Endothelial cell of umbilical vein (primary cell): ENCODE measurements around the gene FNDC5. TPM values are rescaled to one million over a fixed set of nuclear protein-coding genes. Genes with fewer than 3 reads are reported as not detected.

Experiments used
- BruUV-seq: library from RNA; stranded (reverse); fragments of 400-500 nt; replicated peaks from 2 replicates; lab custom pipeline; 2021; lab: Mats Ljungman, UMichigan
- CTCF ChIA-PET: fragments of 300-600, 350-600 bp; sonication (Branson Sonifier 250); formaldehyde crosslinking; loops from one replicate; lab custom pipeline; 2021; ENCODE audit warnings: antibody characterized with exemption, inconsistent platforms; lab: Charles Lee
- POLR2A ChIA-PET: fragments of 300-600, 350-600 bp; sonication (Branson Sonifier 250); formaldehyde crosslinking; loops from one replicate; lab custom pipeline; 2021; ENCODE audit warnings: antibody characterized with exemption, inconsistent platforms; lab: Charles Lee
- DNase-seq: peaks from one replicate; pipeline ENCODE4 v3.0.0-alpha.2; 2011; ENCODE audit warnings: low read depth, low spot score
- FAIRE-seq: peaks from 2 replicates; lab custom pipeline; 2011; peaks lifted over from hg19 to GRCh38; lab: Jason Lieb, UNC
- H2AFZ ChIP-seq: 2 replicates; pipeline ENCODE4 v1.6.0; 2012; ENCODE audit warnings: low read depth, low read length, control low read depth, inconsistent platforms
- H3K27ac ChIP-seq: 2 replicates; pipeline ENCODE4 v1.5.1; 2011; ENCODE audit warnings: low read depth, mild to moderate bottlenecking, control low read depth, low read length, moderate library complexity; ENCODE audit not compliant: insufficient read depth
- H3K27me3 ChIP-seq, 2 experiments: 2 replicates each; pipeline versions ENCODE4 v1.6.0 to v1.6.1; 2011; ENCODE audit warnings: low read length in 2 of 2, mixed read lengths in 1 of 2; ENCODE audit not compliant: control insufficient read depth in 2 of 2, insufficient read depth in 2 of 2
- H3K36me3 ChIP-seq, 2 experiments: 2 replicates in 1 of 2; 3 replicates in 1 of 2; pipeline ENCODE4 v1.5.1; 2011; ENCODE audit warnings: low read length in 2 of 2, mild to moderate bottlenecking in 1 of 2, moderate library complexity in 1 of 2; ENCODE audit not compliant: control insufficient read depth in 2 of 2, insufficient read depth in 2 of 2; ENCODE audit errors: extremely low read depth in 1 of 2
- H3K4me1 ChIP-seq: 3 replicates; pipeline ENCODE4 v1.5.1; 2011; ENCODE audit warnings: mild to moderate bottlenecking, low read length; ENCODE audit not compliant: control insufficient read depth, insufficient read depth; ENCODE audit errors: extremely low read depth
- H3K4me2 ChIP-seq: 2 replicates; pipeline ENCODE4 v1.6.1; 2011; ENCODE audit warnings: low read length, control low read depth, mixed read lengths; ENCODE audit not compliant: insufficient read depth
- H3K4me3 ChIP-seq, 3 experiments: fragments of 200-600 bp in 1 of 3; sonication (generic), shearing (Covaris generic) in 1 of 3; replicated peaks in 1 of 3; 2 replicates each; pipeline ENCODE4 v1.5.1; 2011 to 2016; ENCODE audit warnings: control low read depth in 3 of 3, low read length in 3 of 3, mild to moderate bottlenecking in 2 of 3, inconsistent platforms in 1 of 3, low read depth in 1 of 3, moderate library complexity in 1 of 3; ENCODE audit not compliant: insufficient read depth in 1 of 3
- H3K79me2 ChIP-seq: 2 replicates; pipeline ENCODE4 v1.6.0; 2012; ENCODE audit warnings: low read length, inconsistent platforms; ENCODE audit not compliant: control insufficient read depth, insufficient read depth
- H3K9ac ChIP-seq: replicated peaks from 2 replicates; pipeline ENCODE3; 2011; ENCODE audit warnings: low read length, control low read depth; ENCODE audit not compliant: insufficient read depth; ENCODE audit errors: extremely low read depth
- H3K9me1 ChIP-seq: replicated peaks from 3 replicates; pipeline ENCODE4 v1.6.0; 2011; ENCODE audit warnings: mild to moderate bottlenecking, low read length; ENCODE audit not compliant: control insufficient read depth, insufficient read depth; ENCODE audit errors: extremely low read depth
- H3K9me3 ChIP-seq: replicated peaks from 2 replicates; pipeline ENCODE4 v1.5.1; 2012; ENCODE audit warnings: low read length, inconsistent platforms; ENCODE audit not compliant: control insufficient read depth, insufficient read depth
- H4K20me1 ChIP-seq: replicated peaks from 2 replicates; pipeline ENCODE3; 2011; ENCODE audit warnings: mild to moderate bottlenecking, low read length; ENCODE audit not compliant: control insufficient read depth, insufficient read depth; ENCODE audit errors: extremely low read depth
- CTCF ChIP-seq, 2 donors: IDR thresholded peaks; 1 replicate in 1 of 2; 2 replicates in 1 of 2; pipeline ENCODE4 v1.5.1; 2011; ENCODE audit warnings: low read length in 2 of 2, mild to moderate bottlenecking in 2 of 2, moderate library complexity in 2 of 2, control low read depth in 1 of 2, inconsistent platforms in 1 of 2, low read depth in 1 of 2; ENCODE audit not compliant: insufficient read depth in 1 of 2; ENCODE audit errors: extremely low read depth in 1 of 2
- EZH2 ChIP-seq: IDR thresholded peaks from 2 replicates; pipeline ENCODE4 v1.6.1; 2012; ENCODE audit warnings: borderline replicate concordance, low read depth, mild to moderate bottlenecking, moderate library complexity, low read length, inconsistent platforms; ENCODE audit not compliant: severe bottlenecking
- FOS ChIP-seq: IDR thresholded peaks from 2 replicates; pipeline ENCODE4 v1.6.1; 2011; ENCODE audit warnings: mild to moderate bottlenecking, low read length, moderate library complexity, borderline replicate concordance; ENCODE audit not compliant: insufficient read depth
- GATA2 ChIP-seq: IDR thresholded peaks from 2 replicates; pipeline ENCODE4 v1.7.0; 2011; ENCODE audit warnings: low read depth, mild to moderate bottlenecking, moderate library complexity, mixed read lengths, low read length; ENCODE audit not compliant: insufficient read length, insufficient read depth
- JUN ChIP-seq: IDR thresholded peaks from 2 replicates; pipeline ENCODE4 v1.6.1; 2011; ENCODE audit warnings: borderline replicate concordance, low read depth; ENCODE audit not compliant: insufficient read length, insufficient read depth
- MAX ChIP-seq: IDR thresholded peaks from 2 replicates; pipeline ENCODE4 v1.6.1; 2011; ENCODE audit not compliant: insufficient read depth, insufficient read length
- MYC ChIP-seq: IDR thresholded peaks from one replicate; pipeline ENCODE4 v1.6.1; 2011; ENCODE audit warnings: mild to moderate bottlenecking, low read depth, low read length
- POLR2A ChIP-seq: IDR thresholded peaks from 2 replicates; pipeline ENCODE4 v1.6.1; 2012; ENCODE audit warnings: low read depth, mild to moderate bottlenecking, control low read depth, low read length
- POLR2AphosphoS5 ChIP-seq: IDR thresholded peaks from 2 replicates; pipeline ENCODE4 v1.6.1; 2012; ENCODE audit warnings: low read depth, mild to moderate bottlenecking, control low read depth, low read length, moderate library complexity; ENCODE audit not compliant: insufficient read depth
- dilution Hi-C: fragments of 300-500 bp; cut with MboI; formaldehyde crosslinking; loops from one replicate; pipeline ENCODE4 v1.15.0; 2019; ENCODE audit warnings: low sequenced_read_pairs; ENCODE audit not compliant: extremely low pct_ligation_motif_present
- intact Hi-C: fragments of 100-400 bp; cut with micrococcal nuclease; formaldehyde crosslinking; loops from one replicate; pipeline ENCODE4 v1.10.0; 2022
- polyA plus RNA-seq, 4 experiments: library from polyadenylated mRNA; depleted of rRNA in 3 of 4; stranded (reverse) in 3 of 4; unstranded in 1 of 4; fragments of >200 nt; gene quantifications; 2 replicates each; pipeline versions ENCODE4 v1.2.1 to v1.2.3, GENCODE V29; 2011 to 2012; ENCODE audit warnings: missing spikeins in 1 of 4
- total RNA-seq: library from RNA; stranded (reverse); gene quantifications from 2 replicates; pipeline ENCODE4 v1.2.3, GENCODE V29; 2021

FNDC5 gene
- total and polyA plus RNA-seq, 2 donors (not counting 3 experiments of a cell fraction or from before 2014, with no cell fraction given), result 0.14 to 0.64 TPM

- peak; percentile 53 for FAIRE-seq
- peaks cover 17 to 19% of the 10 kb centered on the region in 2 experiments for H3K27me3 ChIP-seq
- H3K27ac ChIP-seq, result no peak within 1 kb of the TSS
- dilution Hi-C loops (no loop called here), intact Hi-C loops (no loop called here)
- ChIA-PET CTCF (interaction anchor here (0.5 to 3.3 kb wide), 14 partner anchors 8 to 1963 kb away, joined by 3 to 20 read pairs (median 3); no protein-coding TSS in a partner anchor), POLR2A (no interaction called here)
- DNase-seq, result peak; percentile 46
- no peak within 1 kb of the TSS for H3K4me2 ChIP-seq
- H3K9ac ChIP-seq, result no peak within 1 kb of the TSS
- TF ChIP-seq POLR2A (no peak), MYC (no peak), GATA2 (no peak), POLR2AphosphoS5 (peak; percentile 41), MAX (no peak), CTCF (IDR thresholded peaks at IDR 0.05; ENCODE audit: extremely low read depth in 1 of 2, insufficient read depth in 1 of 2, low read depth in 1 of 2, low read length in 2 of 2) (peak; percentile 80 to 94), JUN (no peak), EZH2 (peak; percentile 64), FOS (no peak)
- no TSS peak for BruUV-seq
- H3K79me2 ChIP-seq, result no peaks in the 10 kb centered on the region
- H3K4me1 ChIP-seq, result no peaks in the 10 kb centered on the region
- peak within 1 kb of the TSS in 1 of 3 experiments; percentile 7 for H3K4me3 ChIP-seq
- H3K9me1 ChIP-seq, result no peaks in the 10 kb centered on the region
- H2AFZ ChIP-seq, result no peak within 1 kb of the TSS
- no peaks in the 10 kb centered on the region for H3K36me3 ChIP-seq
- H4K20me1 ChIP-seq, result no peaks in the 10 kb centered on the region
- H3K9me3 ChIP-seq, result no peaks in the 10 kb centered on the region
Observed at GRCh38 chr1:32886004-32886827, 15.5 kb upstream of the FNDC5 start, which contains the start of gene HPCA. Gene HPCA, plus strand, starts transcription at chr1:32886491. Its CDS starts 2,408 bp downstream, at chr1:32888899.
